GM18502 (cell line): ENCODE data around the gene AKAIN1.

Experiments used
- ATAC-seq: cut with Tn5 transposase; IDR thresholded peaks from one replicate; pipeline ENCODE4 v1.9.1; 2021; ENCODE audit warnings: mild to moderate bottlenecking; ENCODE audit not compliant: unreplicated experiment, poor library complexity

Gene AKAIN1

DNA sequence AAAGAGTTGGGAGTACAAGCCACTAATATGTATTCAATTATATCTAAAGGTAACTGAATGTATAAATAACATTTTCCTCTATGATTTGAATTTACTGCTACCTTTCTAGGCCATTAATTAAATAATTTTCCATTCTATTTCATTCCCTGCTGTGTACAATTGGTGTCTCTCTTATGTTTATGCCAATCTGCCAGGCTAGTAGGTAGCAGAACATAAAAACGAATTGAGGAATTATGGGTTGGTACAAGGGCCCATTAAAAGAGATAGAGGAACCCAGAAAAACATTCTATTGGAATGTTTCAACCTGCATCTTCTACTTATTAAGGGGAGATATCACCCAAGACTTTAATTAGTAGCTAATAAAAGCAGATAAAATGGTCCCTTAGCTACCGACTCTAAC is 32.2 kb downstream of the AKAIN1 start:
- no peak for ATAC-seq

DNA sequence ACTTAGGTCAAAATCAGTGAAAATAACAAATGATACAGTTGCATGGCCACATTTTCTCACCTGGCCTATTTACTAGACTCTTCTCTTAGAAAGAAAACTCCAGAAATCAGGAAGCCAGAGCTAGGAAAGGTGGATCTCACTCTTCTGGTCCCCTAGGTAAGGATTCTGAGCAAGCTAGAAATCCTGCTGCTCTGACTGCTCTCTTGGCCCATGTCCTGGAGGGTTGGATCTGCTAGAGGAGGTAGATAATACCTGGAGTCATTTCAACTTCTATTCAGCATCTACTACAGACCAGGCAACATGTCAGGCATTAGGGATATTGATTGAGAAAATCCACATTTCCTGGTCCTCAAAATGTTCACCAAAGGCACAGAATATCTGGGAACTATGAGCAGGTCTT is 34.9 kb downstream of the AKAIN1 start:
- no peak for ATAC-seq

DNA sequence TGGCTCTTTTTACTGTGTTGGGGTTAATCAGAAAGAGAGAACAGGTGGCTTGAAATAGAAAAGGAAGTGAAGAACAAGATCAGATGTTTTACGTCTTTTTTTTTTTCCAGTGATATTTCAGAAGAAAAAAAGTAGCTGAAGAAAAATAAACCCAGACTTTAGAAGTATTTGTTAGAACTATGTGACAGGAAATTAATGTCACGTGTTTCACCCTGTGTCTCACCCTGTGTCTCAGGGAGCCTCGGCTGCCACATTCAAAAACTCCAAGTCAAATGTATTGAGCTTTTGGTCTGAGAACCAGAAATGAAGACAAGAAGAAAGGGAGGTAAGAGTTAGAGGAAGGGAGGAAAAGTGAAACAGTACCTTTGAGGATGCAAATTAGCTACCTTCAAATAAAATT is 38.0 kb downstream of the AKAIN1 start:
- no peak for ATAC-seq

DNA sequence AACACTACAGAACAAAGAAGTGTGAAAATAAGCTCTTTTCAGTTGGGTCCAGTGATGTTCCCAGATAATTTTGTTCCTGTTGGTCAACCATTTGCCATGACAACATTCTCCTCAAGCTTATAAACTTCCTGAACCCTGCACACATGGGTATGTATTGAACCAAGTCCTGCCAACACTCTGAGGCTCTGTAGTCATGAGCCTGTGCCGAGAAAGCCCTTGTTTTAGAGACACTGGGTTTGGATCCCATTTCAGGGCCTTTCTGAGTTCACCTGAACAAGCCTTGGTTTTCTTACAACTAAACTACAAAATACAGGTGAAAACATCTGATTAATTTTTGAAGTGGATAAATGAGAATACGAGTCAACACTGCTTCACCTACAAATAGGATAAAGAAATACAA is 38.5 kb downstream of the AKAIN1 start:
- no peak for ATAC-seq

GRCh38 chr18:5158172-5158571 is 38.9 kb downstream of the AKAIN1 start:
- ATAC-seq = no peak

DNA sequence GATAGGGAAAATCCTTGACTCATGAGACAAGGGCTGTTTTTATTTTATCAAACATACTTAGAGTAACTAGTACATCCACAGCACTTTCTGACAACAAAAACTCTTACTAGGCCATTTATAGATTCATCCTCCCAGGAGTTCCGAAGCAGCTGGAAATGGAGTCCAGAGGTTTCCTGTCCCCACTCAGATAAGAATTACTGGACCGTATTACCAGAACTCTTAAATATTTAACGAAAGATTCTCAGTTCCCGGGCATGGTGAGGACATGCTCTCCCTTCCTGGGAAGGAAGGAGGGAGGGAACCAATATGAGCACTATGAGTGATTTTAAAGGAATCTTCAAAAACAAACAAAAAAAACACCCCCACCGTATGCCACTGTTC is 41.2 kb downstream of the AKAIN1 start:
- no peak for ATAC-seq

GRCh38 chr18:5155218-5155906 is 41.7 kb downstream of the AKAIN1 start:
- ATAC-seq = no peak

GRCh38 chr18:5152343-5153020 is 44.6 kb downstream of the AKAIN1 start:
- no peak for ATAC-seq

- ATAC-seq = no peak
Measured at GRCh38 chr18:5150894-5151293, 46.2 kb downstream of the AKAIN1 start.

GRCh38 chr18:5146093-5146492 is 51.0 kb downstream of the AKAIN1 start:
- ATAC-seq = no peak

DNA sequence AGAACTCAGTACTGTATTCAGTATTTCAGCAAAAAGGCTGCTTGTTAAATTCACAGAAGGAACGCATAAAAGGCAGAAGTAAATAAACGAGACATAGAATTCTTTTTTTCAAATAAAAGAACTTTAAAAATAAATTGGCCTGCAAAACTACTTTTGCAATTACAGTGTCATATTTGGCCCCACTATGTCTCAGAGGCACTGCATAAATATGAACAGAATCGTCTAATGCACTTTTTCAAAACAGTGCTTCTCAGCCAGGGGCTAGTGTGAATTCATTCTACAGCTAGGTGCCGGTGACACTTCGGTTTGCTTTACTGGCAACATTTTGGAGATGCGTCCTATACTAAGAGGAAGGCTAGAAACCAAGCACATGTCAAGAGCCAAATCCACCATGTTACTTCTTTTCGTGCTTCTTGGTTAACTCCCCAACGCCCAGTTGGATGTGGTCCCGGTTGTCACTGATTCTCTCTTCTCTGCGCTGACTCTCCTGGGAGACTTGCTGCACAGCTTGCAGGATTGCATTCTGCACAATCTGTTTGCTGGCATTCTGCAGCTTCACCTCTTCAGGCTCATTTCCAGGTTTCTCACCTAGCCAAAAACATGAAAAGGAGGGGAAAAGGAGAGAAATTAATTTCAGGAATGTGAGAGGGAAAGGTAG is 51.8 kb downstream of the AKAIN1 start:
- ATAC-seq = no peak

DNA sequence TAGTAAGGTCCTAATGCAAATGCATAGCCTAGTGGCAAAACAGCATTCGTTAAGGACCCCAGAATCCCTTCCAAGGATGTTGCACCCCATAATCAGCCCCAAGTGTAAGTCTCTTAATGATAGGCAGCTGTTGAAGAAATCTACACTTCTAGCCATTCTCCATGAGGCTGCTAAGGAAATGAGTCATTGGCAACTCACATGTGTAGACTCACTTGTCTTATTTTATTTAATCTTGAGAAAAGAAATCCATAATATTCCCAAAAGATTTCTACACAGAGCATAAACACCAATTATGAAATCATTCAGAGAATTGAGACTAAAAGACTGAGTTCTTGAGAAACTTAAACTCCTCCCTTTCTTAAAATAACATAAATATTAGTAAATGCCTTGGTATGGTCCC is 52.4 kb downstream of the AKAIN1 start:
- no peak for ATAC-seq

DNA sequence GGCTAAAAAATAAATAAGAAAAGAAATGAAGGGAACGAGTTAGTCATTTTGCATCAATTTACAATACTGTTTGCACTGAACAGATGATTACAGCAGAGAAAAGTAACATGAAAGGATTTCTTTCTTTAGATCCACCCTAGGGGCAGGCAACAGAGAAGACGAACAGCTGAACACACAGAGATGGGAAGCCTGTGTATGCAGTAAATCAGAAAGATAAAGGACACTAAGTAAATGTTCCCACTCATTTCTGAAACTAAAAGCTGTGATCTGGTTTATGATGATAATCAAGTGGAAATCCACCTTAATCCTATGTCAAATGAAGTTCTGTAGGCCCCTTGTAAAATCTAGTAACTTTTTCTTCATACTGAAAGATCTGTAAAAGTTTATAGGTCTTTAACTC is 54.2 kb downstream of the AKAIN1 start:
- ATAC-seq = no peak

GRCh38 chr18:5142131-5142530 is 54.9 kb downstream of the AKAIN1 start:
- ATAC-seq = no peak

DNA sequence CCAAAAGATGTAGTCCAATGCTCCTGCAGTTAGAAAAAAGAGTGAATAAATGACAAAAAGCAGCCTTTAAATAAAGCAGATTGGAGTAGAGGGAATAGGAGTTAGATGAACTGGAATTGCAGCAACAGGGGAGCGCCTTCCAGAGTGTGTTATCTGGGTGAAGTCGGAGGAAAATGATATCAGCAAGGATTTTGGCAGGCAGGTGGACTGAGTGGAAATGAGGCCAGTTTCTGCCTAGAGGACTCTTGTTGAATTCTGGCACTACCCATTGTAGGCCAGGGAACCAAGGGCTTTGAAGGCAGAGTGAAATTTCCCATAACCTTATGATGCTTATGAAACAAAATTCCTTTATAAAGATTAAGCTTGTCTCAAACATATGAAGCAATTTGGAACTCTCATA is 59.8 kb downstream of the AKAIN1 start:
- ATAC-seq = no peak

DNA sequence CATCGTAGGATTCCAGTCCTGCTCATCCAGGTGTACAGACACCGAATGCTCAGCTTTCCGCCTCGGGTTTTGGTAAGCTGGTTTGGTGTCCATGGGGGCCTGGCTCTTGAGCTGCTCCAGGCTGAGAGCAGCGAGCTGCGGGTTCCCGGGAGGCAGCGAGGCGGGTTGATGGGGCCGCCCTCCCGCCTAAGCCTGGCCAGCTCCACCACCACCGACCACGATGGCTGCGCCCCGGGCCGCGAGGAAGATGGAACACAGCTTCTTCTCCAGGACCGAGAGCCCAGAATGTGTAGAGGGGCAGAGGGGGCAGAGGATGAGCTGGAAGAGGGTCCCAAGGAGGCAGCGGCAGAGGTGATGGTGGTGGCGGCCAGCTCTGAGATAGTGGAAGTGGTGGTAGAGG is 64.1 kb downstream of the AKAIN1 start:
- no peak for ATAC-seq

- no peak for ATAC-seq
Measured at GRCh38 chr18:5122272-5122671, 74.8 kb downstream of the AKAIN1 start.

DNA sequence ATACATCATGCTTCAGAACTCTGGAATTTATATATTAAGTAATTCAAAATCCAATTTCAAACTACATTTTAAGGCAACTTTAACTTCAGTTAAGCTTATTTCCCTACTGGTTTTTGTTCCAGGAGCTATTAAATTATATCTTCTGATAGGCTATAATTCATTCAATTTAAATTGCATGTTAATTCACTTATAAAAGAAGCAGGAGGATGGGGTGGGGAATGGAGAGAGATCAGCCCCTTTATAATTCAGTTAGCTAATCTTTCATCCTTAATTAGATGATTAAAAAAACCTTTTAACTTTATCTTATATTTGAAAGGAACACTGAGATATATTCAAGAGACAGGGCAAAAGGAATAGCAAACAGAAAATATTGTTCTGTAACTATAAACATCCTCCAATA is 86.8 kb downstream of the AKAIN1 start:
- no peak for ATAC-seq

GRCh38 chr18:5107988-5108387 is 89.1 kb downstream of the AKAIN1 start:
- no peak for ATAC-seq

DNA sequence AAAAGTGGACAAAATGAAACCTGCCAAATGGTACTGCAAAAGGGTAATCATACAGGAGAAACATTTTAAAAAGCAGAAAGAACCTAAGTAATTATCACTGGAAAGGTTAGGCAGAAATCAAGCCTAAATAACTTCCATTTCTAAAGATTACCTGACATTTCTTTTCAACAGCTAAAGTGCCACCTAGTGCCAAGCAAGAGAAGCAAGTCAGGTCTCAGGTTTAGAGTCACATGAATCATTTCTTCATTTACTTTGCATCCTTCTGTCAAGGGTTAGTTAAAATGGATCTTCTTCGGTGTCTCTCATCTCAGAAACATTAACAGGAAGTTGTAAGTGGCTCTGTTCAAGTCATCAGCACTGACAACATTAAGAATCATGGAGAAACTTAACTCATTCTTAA is 90.3 kb downstream of the AKAIN1 start:
- no peak for ATAC-seq

DNA sequence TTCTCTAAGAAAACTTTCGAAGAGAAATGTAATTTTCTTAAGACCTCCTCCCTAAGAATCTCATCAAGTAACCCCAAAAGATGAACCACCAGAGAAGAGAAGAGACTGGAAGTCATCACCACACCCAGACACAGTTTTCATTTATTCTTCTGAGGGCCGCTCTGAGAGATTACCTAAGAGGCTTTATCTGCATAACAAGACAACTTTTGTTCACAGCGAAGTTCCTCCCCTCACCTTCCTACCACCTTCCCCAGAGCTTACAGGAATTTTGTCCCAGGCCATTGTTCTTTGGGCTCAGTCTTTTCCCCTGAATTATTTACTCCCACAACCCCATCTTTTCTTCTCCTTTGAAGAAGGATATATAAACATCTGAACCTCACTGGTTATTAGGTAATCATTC is 92.8 kb downstream of the AKAIN1 start:
- ATAC-seq = no peak

GRCh38 chr18:5103693-5104092 is 93.4 kb downstream of the AKAIN1 start:
- no peak for ATAC-seq
